Neural progenitor cell (in vitro differentiated cells): ENCODE data around the gene VPS8. TPM values are rescaled to one million over a fixed set of nuclear protein-coding genes. Genes with fewer than 3 reads are reported as not detected.

Source experiments
- DNase-seq: peaks from one replicate; pipeline ENCODE4 v3.0.0-alpha.2; 2016; ENCODE audit warnings: low spot score
- H2AFZ ChIP-seq: fragments of 200-600 bp; sonication (generic); replicated peaks from 2 replicates; pipeline ENCODE4 v1.6.1; 2016; ENCODE audit warnings: antibody characterized with exemption
- H3F3A ChIP-seq: fragments of 200-600 bp; sonication (generic); 2 replicates; pipeline ENCODE4 v1.6.1; 2016; ENCODE audit warnings: antibody characterized with exemption, low read depth
- H3K27ac ChIP-seq: fragments of 200-600 bp; sonication (generic); 2 replicates; pipeline ENCODE4 v1.5.1; 2016; ENCODE audit warnings: mild to moderate bottlenecking
- H3K27me3 ChIP-seq: fragments of 200-600 bp; sonication (generic); 2 replicates; pipeline ENCODE4 v1.6.1; 2016; ENCODE audit warnings: mild to moderate bottlenecking, moderate library complexity
- H3K36me3 ChIP-seq: fragments of 200-600 bp; sonication (generic); 2 replicates; pipeline ENCODE4 v1.5.1; 2016
- H3K4me1 ChIP-seq: fragments of 200-600 bp; sonication (generic); 2 replicates; pipeline ENCODE4 v1.6.1; 2016; ENCODE audit warnings: mixed run types
- H3K4me2 ChIP-seq: fragments of 200-600 bp; sonication (generic); 2 replicates; pipeline ENCODE4 v1.6.1; 2016
- H3K4me3 ChIP-seq: fragments of 200-600 bp; sonication (generic); 2 replicates; pipeline ENCODE4 v1.5.1; 2016
- H3K79me2 ChIP-seq: fragments of 200-600 bp; sonication (generic); 2 replicates; pipeline ENCODE4 v1.6.1; 2016; ENCODE audit warnings: low read depth
- H3K9ac ChIP-seq: fragments of 200-600 bp; sonication (generic); 2 replicates; pipeline ENCODE4 v1.6.1; 2016
- H3K9me3 ChIP-seq: fragments of 200-600 bp; sonication (generic); 2 replicates; pipeline ENCODE4 v1.5.1; 2016; ENCODE audit warnings: low read depth
- H4K20me1 ChIP-seq: fragments of 200-600 bp; sonication (generic); 2 replicates; pipeline ENCODE4 v1.6.1; 2016; ENCODE audit warnings: low read depth
- H3K27ac Mint-ChIP-seq: 3 replicates; pipeline ENCODE4 v1.8.0; 2021; ENCODE audit warnings: mixed read lengths
- H3K27me3 Mint-ChIP-seq: 2 replicates; pipeline ENCODE4 v1.8.0; 2022; ENCODE audit warnings: low read depth, mild to moderate bottlenecking, inconsistent platforms, moderate library complexity, mixed read lengths; ENCODE audit not compliant: insufficient read depth
- H3K36me3 Mint-ChIP-seq: 3 replicates; pipeline ENCODE4 v1.8.0; 2021; ENCODE audit warnings: mixed read lengths
- H3K4me1 Mint-ChIP-seq: 3 replicates; pipeline ENCODE4 v1.8.0; 2021; ENCODE audit warnings: mixed read lengths
- H3K4me3 Mint-ChIP-seq: 3 replicates; pipeline ENCODE4 v1.8.0; 2021; ENCODE audit warnings: mild to moderate bottlenecking, moderate library complexity, mixed read lengths
- H3K9me3 Mint-ChIP-seq: 3 replicates; pipeline ENCODE4 v1.8.0; 2020; ENCODE audit warnings: mixed read lengths
- CTCF ChIP-seq: fragments of 200-600 bp; sonication (generic); IDR thresholded peaks from 2 replicates; pipeline ENCODE4 v1.5.1; 2017; ENCODE audit warnings: antibody characterized with exemption, mild to moderate bottlenecking
- EZH2 ChIP-seq: fragments of 200-600 bp; sonication (generic); IDR thresholded peaks from 2 replicates; pipeline ENCODE4 v1.6.1; 2017; ENCODE audit warnings: antibody characterized with exemption, mild to moderate bottlenecking, moderate library complexity
- EZH2phosphoT487 ChIP-seq: fragments of 200-600 bp; sonication (generic); IDR thresholded peaks from 2 replicates; pipeline ENCODE4 v1.6.1; 2017; ENCODE audit warnings: antibody characterized with exemption
- total RNA-seq: library from RNA; depleted of rRNA; stranded (reverse); fragments of >200 nt; gene quantifications from 2 replicates; pipeline ENCODE4 v1.2.3, GENCODE V29; 2015; ENCODE audit warnings: low replicate concordance

The VPS8 gene
- total RNA-seq, 1 donor from 2014 or later, result 93.1 TPM

DNA sequence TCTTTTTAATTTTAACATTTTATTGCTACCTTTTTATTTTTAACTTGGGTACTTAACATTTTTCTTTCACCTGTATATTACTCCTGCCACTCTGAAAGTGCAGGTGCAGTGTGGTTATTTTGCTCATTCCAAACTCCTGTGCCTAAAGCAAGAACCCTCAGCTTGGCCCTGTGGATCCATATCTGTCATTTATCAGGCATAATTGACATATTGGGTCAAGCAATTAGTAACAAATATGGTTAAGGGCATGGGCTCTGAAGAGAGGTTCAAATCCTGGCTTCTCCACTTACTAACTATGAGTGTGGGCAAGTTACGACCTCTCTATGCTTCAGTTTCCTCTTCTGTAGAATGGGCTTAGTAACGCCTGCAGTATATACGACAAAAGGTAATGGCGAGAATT is 9.8 kb upstream of the VPS8 start:
- no peak for TF ChIP-seq CTCF
- TF ChIP-seq EZH2phosphoT487, result no peak
- no peak for TF ChIP-seq EZH2
- Histone ChIP-seq H3K9me3 (no peaks in the 10 kb centered on the region), H3K4me3 (no peak overlapping the region), H3K9ac (no peak overlapping the region), H3K4me2 (no peak overlapping the region), H3K27ac (no peak overlapping the region), H3F3A (no peaks in the 10 kb centered on the region), H3K4me1 (no peaks in the 10 kb centered on the region), H2AFZ (no peak overlapping the region), H4K20me1 (no peaks in the 10 kb centered on the region), H3K79me2 (no peaks in the 10 kb centered on the region), H3K27me3 (no peaks in the 10 kb centered on the region), H3K36me3 (no peaks in the 10 kb centered on the region)
- Mint-ChIP-seq H3K27me3 (peaks cover 2% of the 10 kb centered on the region), H3K4me3 (no peak overlapping the region), H3K36me3 (no peaks in the 10 kb centered on the region), H3K4me1 (no peaks in the 10 kb centered on the region), H3K27ac (no peak overlapping the region), H3K9me3 (no peaks in the 10 kb centered on the region)
- no peak for DNase-seq

DNA sequence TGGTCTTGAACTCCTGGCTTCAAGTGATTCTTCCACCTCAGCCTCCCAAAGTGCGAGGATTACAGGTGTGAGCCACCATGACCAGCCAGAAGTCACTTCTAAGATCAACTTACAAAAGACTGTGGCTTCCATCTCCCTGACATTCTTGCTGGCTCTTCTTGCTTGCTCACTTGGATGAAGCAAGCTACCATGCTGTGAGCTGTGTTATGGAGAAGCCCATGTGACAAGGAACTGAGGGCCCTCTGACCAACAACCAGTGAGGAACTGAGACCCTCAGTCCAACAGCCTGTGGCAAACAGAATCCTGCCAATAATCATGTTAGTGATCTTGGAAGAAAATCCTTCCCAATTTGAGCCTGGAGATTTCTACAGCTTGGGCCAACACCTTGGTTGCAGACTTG is 7.2 kb upstream of the VPS8 start:
- no peaks in the 10 kb centered on the region for H3K36me3 ChIP-seq
- H3K79me2 ChIP-seq, result no peaks in the 10 kb centered on the region
- H4K20me1 ChIP-seq, result no peaks in the 10 kb centered on the region
- H3K4me3 Mint-ChIP-seq, result no peak overlapping the region
- H3K36me3 Mint-ChIP-seq, result no peaks in the 10 kb centered on the region
- no peak overlapping the region for H3K9ac ChIP-seq
- no peaks in the 10 kb centered on the region for H3K4me1 Mint-ChIP-seq
- H3K9me3 Mint-ChIP-seq, result no peaks in the 10 kb centered on the region
- H3K4me1 ChIP-seq, result peaks cover 14% of the 10 kb centered on the region
- no peak for TF ChIP-seq EZH2phosphoT487
- DNase-seq, result no peak
- H3K4me3 ChIP-seq, result no peak overlapping the region
- no peaks in the 10 kb centered on the region for H3K9me3 ChIP-seq
- no peak overlapping the region for H3K27ac ChIP-seq
- peaks cover 2% of the 10 kb centered on the region for H3K27me3 Mint-ChIP-seq
- H3F3A ChIP-seq, result peaks cover 14% of the 10 kb centered on the region
- H3K27me3 ChIP-seq, result no peaks in the 10 kb centered on the region
- no peak overlapping the region for H3K4me2 ChIP-seq
- H2AFZ ChIP-seq, result no peak overlapping the region
- no peak overlapping the region for H3K27ac Mint-ChIP-seq

DNA sequence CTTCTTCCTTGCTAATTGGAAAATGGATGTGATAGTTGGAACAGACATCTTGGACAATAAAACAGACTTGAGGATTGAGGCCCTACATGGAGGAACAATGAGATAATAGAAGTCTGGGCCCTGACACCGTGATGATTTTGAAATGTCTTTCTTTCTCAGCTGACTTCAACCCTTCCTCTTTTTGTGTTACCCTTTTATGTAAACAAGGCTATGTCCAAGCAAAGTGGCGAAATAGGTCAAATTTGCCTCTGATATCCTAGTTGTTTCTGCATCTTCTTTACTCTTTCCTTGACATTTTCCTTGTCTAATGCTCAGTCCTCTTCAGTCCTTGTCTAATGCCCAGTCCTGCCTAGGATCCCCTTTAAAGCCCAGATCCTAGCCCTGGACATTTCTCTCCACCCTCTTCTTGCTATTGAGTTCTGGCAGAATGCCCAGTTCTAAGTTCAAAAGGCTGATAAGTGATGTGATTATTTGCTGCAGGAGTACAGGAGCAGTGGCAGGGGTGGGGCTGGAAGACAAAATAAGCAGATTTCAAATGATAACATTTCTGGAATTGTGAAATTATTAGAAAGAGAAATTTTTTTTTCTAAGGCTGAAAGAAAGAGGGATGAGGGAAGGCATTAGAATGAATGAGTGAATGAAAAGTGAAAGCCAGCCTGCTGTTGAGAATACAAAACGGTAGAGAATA is 6.5 kb upstream of the VPS8 start:
- Histone ChIP-seq H3K79me2 (no peaks in the 10 kb centered on the region), H2AFZ (no peak overlapping the region), H3K4me2 (no peak overlapping the region), H3K36me3 (no peaks in the 10 kb centered on the region), H3K27ac (no peak overlapping the region), H3K27me3 (no peaks in the 10 kb centered on the region), H3K9ac (no peak overlapping the region), H3K9me3 (no peaks in the 10 kb centered on the region), H4K20me1 (no peaks in the 10 kb centered on the region), H3K4me3 (no peak overlapping the region), H3K4me1 (peaks cover 14% of the 10 kb centered on the region), H3F3A (peaks cover 20% of the 10 kb centered on the region)
- no peak for TF ChIP-seq EZH2phosphoT487
- DNase-seq, result no peak
- Mint-ChIP-seq H3K27ac (no peak overlapping the region), H3K9me3 (no peaks in the 10 kb centered on the region), H3K4me3 (no peak overlapping the region), H3K4me1 (no peaks in the 10 kb centered on the region), H3K36me3 (no peaks in the 10 kb centered on the region), H3K27me3 (peaks cover 5% of the 10 kb centered on the region)

- H3K4me3 Mint-ChIP-seq, result no peak overlapping the region
- Histone ChIP-seq H4K20me1 (no peaks in the 10 kb centered on the region), H3K36me3 (no peaks in the 10 kb centered on the region), H3K79me2 (no peaks in the 10 kb centered on the region), H3K4me3 (no peak overlapping the region), H3K27me3 (no peaks in the 10 kb centered on the region), H3K9me3 (no peaks in the 10 kb centered on the region), H3K9ac (no peak overlapping the region), H3K4me2 (no peak overlapping the region), H3F3A (peaks cover 20% of the 10 kb centered on the region), H3K27ac (no peak overlapping the region), H3K4me1 (peaks cover 14% of the 10 kb centered on the region), H2AFZ (no peak overlapping the region)
- no peak for TF ChIP-seq EZH2
- no peak for TF ChIP-seq CTCF
- TF ChIP-seq EZH2phosphoT487, result no peak
- H3K36me3 Mint-ChIP-seq, result no peaks in the 10 kb centered on the region
- no peaks in the 10 kb centered on the region for H3K9me3 Mint-ChIP-seq
- DNase-seq, result no peak
- H3K27ac Mint-ChIP-seq, result no peak overlapping the region
- peaks cover 5% of the 10 kb centered on the region for H3K27me3 Mint-ChIP-seq
- H3K4me1 Mint-ChIP-seq, result peaks cover 3% of the 10 kb centered on the region
These were observed 5.2 kb upstream of the VPS8 start for GRCh38 chr3:184806567-184807271.
